Upper lobe of left lung (tissue), 6 donors: ENCODE measurements around the gene MRGPRG. TPM values are rescaled to one million over a fixed set of nuclear protein-coding genes. Genes with fewer than 3 reads are reported as not detected.

Experiments used
- ATAC-seq, 2 donors: fragments of 200-7000 bp; cut with Tn5 transposase; one replicate each; pipeline ENCODE4 v1.9.1; 2022; ENCODE audit warnings: mild to moderate bottlenecking in 2 of 2, moderate library complexity in 2 of 2; ENCODE audit not compliant: low FRiP score in 2 of 2
- DNase-seq, 2 donors: peaks; one replicate each; pipeline ENCODE4 v3.0.0-alpha.2; 2019 to 2020
- H3K27ac ChIP-seq, 4 donors: fragments of 200-600 bp; sonication (generic); one replicate each; pipeline ENCODE4 v1.5.1; 2016 to 2019
- H3K27me3 ChIP-seq, 4 donors: fragments of 200-600 bp; sonication (generic); one replicate each; pipeline ENCODE4 v1.5.1; 2017 to 2019
- H3K36me3 ChIP-seq, 4 donors: fragments of 200-600 bp; sonication (generic); one replicate each; pipeline ENCODE4 v1.5.1; 2016 to 2019
- H3K4me1 ChIP-seq, 4 donors: fragments of 200-600 bp; sonication (generic); one replicate each; pipeline ENCODE4 v1.5.1; 2018 to 2019
- H3K4me3 ChIP-seq, 4 donors: fragments of 200-600 bp; sonication (generic); one replicate each; pipeline ENCODE4 v1.5.1; 2017 to 2019; ENCODE audit warnings: mild to moderate bottlenecking in 2 of 4, moderate library complexity in 1 of 4
- H3K9me3 ChIP-seq, 4 donors: fragments of 200-600 bp; sonication (generic); one replicate each; pipeline ENCODE4 v1.5.1; 2018 to 2019
- EP300 ChIP-seq, 4 donors: sonication (generic); formaldehyde crosslinking; IDR thresholded peaks; one replicate each; pipeline ENCODE4 v1.5.1; 2017; ENCODE audit warnings: antibody characterized with exemption in 4 of 4, control low read depth in 2 of 4
- POLR2A ChIP-seq, 4 donors: fragments of 450-650 bp; IDR thresholded peaks; one replicate each; pipeline ENCODE4 v1.5.1; 2016 to 2017; ENCODE audit warnings: antibody characterized with exemption in 4 of 4, mild to moderate bottlenecking in 2 of 4
- POLR2AphosphoS5 ChIP-seq, 2 donors: sonication (generic); formaldehyde crosslinking; IDR thresholded peaks; one replicate each; pipeline ENCODE4 v1.5.1; 2017; ENCODE audit warnings: antibody characterized with exemption in 2 of 2
- WGBS, 2 donors: methylation state at CpG; one replicate each; pipeline ENCODE4 v1.1.5; 2017 to 2018; 5-methylcytosine and 5-hydroxymethylcytosine counted together
- total RNA-seq, 6 donors: library from RNA; depleted of rRNA in 4 of 6; stranded (reverse); fragments of >200 nt in 4 of 6; gene quantifications; one replicate each; pipeline versions ENCODE4 v1.1.0 to v1.2.1, GENCODE V29; 2016 to 2021
- TF ChIP-seq, protein P1 (sequence below), 6 experiments: fragments of 450-650 bp in 4 of 6; fragments of 200-600 bp in 2 of 6; sonication (generic) in 2 of 6; IDR thresholded peaks; one replicate each; pipeline ENCODE4 v1.5.1; 2016 to 2019; ENCODE audit warnings: antibody characterized with exemption in 6 of 6
- donor health status: DM: no; HTN: no; CAD: no; lungs with moderate emphysema.
- donor health status: DM: no; HTN: yes; CAD: no; lungs with severe emphysema.

The MRGPRG gene
- total RNA-seq, 6 donors from 2014 or later = not detected

DNA sequence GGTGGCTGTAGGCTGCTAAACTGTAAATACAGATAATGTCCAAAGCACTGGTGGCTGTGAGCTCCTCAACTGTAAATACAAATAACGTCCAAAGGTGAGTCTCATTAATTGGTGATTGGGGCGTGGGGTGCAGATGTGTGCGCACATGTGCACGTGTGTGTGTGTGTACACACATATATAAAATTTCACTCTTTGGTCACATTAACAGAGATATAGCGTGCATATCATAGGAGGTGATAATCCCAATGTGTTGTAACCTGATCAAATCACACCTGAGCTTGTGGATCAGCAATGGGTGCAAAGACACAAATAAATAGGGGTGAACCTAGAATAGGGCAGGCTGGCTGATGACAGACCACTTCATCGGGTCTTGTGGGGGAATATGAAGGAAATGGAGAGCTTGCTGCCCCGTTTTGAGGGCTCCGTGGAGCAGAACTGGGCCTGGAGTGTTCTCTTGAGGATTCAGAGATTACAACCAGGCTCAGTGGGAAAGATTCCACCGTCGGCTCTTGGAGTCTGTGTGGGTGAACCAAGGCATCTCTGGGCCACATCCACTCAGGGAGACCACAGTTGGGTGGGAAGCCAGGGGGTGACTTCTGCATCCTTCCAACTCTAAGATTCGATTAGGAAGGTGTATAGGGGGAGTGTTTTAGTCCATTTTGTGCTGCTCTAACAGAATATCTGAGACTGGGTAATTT, 28.6 kb downstream of the MRGPRG start:
- no peak for DNase-seq
- Histone ChIP-seq H3K27me3 (no peaks in the 10 kb centered on the region), H3K27ac (no peak overlapping the region), H3K9me3 (no peaks in the 10 kb centered on the region), H3K4me1 (peaks cover 0 to under 1% (median 0%) of the 10 kb centered on the region in 4 donors), H3K36me3 (no peaks in the 10 kb centered on the region), H3K4me3 (no peak overlapping the region)
- 82 to 85% methylated on average over 9 to 11 of the region's 11 CpGs for WGBS, 2 donors
- TF ChIP-seq, protein P1, sequence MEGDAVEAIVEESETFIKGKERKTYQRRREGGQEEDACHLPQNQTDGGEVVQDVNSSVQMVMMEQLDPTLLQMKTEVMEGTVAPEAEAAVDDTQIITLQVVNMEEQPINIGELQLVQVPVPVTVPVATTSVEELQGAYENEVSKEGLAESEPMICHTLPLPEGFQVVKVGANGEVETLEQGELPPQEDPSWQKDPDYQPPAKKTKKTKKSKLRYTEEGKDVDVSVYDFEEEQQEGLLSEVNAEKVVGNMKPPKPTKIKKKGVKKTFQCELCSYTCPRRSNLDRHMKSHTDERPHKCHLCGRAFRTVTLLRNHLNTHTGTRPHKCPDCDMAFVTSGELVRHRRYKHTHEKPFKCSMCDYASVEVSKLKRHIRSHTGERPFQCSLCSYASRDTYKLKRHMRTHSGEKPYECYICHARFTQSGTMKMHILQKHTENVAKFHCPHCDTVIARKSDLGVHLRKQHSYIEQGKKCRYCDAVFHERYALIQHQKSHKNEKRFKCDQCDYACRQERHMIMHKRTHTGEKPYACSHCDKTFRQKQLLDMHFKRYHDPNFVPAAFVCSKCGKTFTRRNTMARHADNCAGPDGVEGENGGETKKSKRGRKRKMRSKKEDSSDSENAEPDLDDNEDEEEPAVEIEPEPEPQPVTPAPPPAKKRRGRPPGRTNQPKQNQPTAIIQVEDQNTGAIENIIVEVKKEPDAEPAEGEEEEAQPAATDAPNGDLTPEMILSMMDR (IDR thresholded peaks at IDR 0.05) = no peak
- TF ChIP-seq EP300 (IDR thresholded peaks at IDR 0.05) (no peak), POLR2AphosphoS5 (IDR thresholded peaks at IDR 0.05) (no peak), POLR2A (IDR thresholded peaks at IDR 0.05) (no peak)
- no peak for ATAC-seq

DNA sequence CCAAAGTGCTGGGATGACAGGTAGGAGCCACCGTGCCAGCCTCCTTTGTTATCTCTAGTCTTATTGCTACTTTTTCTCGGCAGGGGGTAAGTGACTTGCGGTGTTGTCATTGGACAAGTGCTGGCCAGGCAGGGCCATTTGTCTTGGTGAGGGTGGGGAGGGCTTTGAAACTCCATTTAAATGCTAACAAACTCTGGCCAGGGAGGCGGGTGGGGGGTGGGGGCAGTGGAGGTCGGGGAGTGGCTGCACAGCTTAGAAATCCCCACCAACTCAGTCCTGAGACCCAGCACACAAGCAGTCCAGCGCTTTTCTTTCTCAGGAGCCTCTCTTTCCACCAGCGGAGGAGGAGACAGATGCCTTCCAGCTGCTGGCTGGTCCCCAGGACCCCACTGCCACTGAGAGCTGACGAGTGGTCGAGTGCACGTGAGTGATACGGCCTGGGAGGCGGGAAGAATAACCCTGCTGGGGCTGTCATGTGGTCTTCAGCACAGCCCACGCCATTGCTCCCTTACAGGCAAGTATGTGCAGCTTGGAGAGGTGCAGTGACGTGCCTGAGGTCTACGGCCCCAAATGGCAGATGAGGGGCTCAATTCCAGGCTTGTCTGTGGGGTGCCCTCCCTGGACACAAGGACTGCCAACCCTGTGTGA, 29.3 kb downstream of the MRGPRG start:
- 58 to 73% methylated on average over 15 of the region's 15 CpGs for WGBS, 2 donors
- Histone ChIP-seq H3K36me3 (no peaks in the 10 kb centered on the region), H3K27ac (no peak overlapping the region), H3K4me1 (no peaks in the 10 kb centered on the region), H3K9me3 (no peaks in the 10 kb centered on the region), H3K27me3 (no peaks in the 10 kb centered on the region), H3K4me3 (no peak overlapping the region)
- DNase-seq = peak in 1 of 2 donors; percentile 22
- no peak for TF ChIP-seq POLR2AphosphoS5 (IDR thresholded peaks at IDR 0.05)
- no peak for ATAC-seq

DNA sequence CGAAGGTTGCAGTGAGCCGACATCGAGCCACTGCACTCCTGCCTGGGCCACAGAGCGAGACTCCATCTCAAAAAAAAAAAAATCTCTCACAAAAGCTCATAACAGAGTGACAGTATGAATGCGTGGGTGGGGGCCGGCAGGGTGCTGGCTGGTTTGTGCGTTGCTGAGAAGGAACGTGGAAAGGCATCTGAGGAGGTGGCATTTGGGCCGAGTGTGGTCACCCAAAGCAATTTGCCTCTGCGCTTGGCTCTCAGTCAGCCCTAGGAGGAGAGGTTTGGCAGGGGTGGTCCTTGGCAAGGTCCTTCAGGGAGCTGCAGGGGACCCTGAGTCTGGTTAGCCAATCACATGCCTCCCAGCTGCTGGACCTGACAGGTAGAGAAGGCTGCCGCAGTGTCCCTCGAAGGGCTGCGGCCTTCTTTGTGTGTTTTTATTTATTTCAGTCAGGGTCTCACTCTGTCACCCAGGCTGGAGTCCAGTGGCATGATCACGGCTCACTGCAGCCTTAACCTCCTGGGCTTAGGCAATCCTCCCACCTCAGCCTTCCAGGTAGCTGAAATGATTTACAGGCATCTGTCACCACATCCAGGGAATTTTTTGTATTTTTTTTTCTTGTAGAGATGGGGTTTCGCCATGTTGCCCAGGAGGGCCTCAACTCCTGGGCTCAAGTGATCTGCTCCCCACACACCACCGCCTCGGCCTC, 30.0 kb downstream of the MRGPRG start:
- no peak for TF ChIP-seq EP300 (IDR thresholded peaks at IDR 0.05)
- no peak for TF ChIP-seq POLR2AphosphoS5 (IDR thresholded peaks at IDR 0.05)
- TF ChIP-seq, protein P1 (IDR thresholded peaks at IDR 0.05) = no peak
- no peak for TF ChIP-seq POLR2A (IDR thresholded peaks at IDR 0.05)
- 90 to 95% methylated on average over 17 of the region's 17 CpGs for WGBS, 2 donors
- H3K4me3 ChIP-seq = no peak overlapping the region
- H3K4me1 ChIP-seq = no peaks in the 10 kb centered on the region
- H3K36me3 ChIP-seq = no peaks in the 10 kb centered on the region
- ATAC-seq = no peak
- H3K27ac ChIP-seq = no peak overlapping the region
- no peaks in the 10 kb centered on the region for H3K9me3 ChIP-seq
- no peaks in the 10 kb centered on the region for H3K27me3 ChIP-seq
- DNase-seq = peak in 1 of 2 donors; percentile 22

DNA sequence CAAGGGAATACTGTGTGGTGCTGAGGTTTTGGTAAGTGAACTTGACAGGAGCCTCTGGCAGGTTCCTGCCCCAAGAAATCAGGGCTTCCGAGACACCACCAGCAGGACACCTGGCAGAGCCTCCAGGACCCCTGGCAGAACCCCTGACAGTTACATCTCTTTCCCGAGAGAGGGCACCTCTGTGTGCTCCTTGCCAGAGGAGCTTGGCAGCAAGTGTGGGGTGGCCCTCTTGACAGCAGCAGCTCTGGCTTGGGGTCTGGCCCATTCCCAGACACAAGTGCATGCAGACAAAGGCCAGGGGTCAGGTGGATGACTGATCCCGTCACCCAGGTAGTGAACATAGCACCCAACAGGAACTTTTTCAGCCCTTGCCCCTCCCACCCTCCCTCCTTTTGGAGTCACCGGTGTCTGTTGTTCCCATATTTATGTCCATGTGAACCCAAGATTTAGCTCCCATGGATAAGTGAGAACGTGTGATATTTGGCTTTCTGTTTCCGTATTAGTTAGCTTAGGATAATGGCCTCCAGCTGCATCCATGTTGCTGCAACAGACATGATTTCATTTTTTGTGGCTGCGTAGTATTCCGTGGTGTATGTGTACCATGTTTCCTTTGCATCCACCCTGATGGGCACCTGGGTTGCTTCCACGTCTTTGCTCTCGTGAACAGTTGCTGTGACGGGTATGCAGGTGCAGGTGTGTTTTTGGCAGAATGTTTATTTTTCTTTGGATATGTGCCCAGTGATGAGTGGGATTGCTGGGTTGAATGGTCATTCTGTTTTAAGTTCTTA, 32.3 kb downstream of the MRGPRG start:
- Histone ChIP-seq H3K4me3 (no peak overlapping the region), H3K9me3 (no peaks in the 10 kb centered on the region), H3K27me3 (no peaks in the 10 kb centered on the region), H3K36me3 (no peaks in the 10 kb centered on the region), H3K4me1 (no peaks in the 10 kb centered on the region), H3K27ac (no peak overlapping the region)
- no peak for ATAC-seq
- 89 to 90% methylated on average over 11 of the region's 11 CpGs for WGBS, 2 donors
- TF ChIP-seq, protein P1 (IDR thresholded peaks at IDR 0.05) = no peak
- no peak for DNase-seq
